ENCODE data around the gene PLP2. TPM values are rescaled to one million over a fixed set of nuclear protein-coding genes. Genes with fewer than 3 reads are reported as not detected.
"Not testable (repeated sequence)": the region's sequence is repeated elsewhere in the genome, so short reads cannot be mapped to it uniquely, and the experiment has no call there.

Gene PLP2
- polyA plus RNA-seq, 12 donors: 99.4 to 232 (median 162) TPM; not detected in 1

GRCh38 chrX:49160908-49161307, 10.8 kb upstream of the PLP2 start:
- DNase-seq: no peak

GRCh38 chrX:49161632-49162031, 10.1 kb upstream of the PLP2 start:
- no peak for DNase-seq

GRCh38 chrX:49162620-49163019, 9.1 kb upstream of the PLP2 start, which contains the start of gene MAGIX:
MAGIX (plus strand) TSS chrX:49162758; CDS start chrX:49162890, 132 bp downstream.
- DNase-seq: no peak

- peak; percentile 83 for DNase-seq
Measured at GRCh38 chrX:49163555-49164419, 7.9 kb upstream of the PLP2 start.

GRCh38 chrX:49164589-49165360, 6.9 kb upstream of the PLP2 start:
- DNase-seq: no peak

- DNase-seq: no peak
Measured at GRCh38 chrX:49165901-49166881, 5.5 kb upstream of the PLP2 start.

GRCh38 chrX:49166914-49167739, 4.6 kb upstream of the PLP2 start:
- DNase-seq: no peak

- DNase-seq: no peak
Measured at GRCh38 chrX:49167740-49168108, 4.0 kb upstream of the PLP2 start.

GRCh38 chrX:49172280-49172780, 632 bp downstream of the PLP2 start:
- no peak for DNase-seq

GRCh38 chrX:49173544-49173943, 1.8 kb downstream of the PLP2 start:
- DNase-seq: not testable (repeated sequence)

GRCh38 chrX:49174723-49175122, 3.0 kb downstream of the PLP2 start:
- DNase-seq: no peak

- DNase-seq: no peak
Measured at GRCh38 chrX:49175435-49176274, 4.0 kb downstream of the PLP2 start.

GRCh38 chrX:49176421-49177326, 5.0 kb downstream of the PLP2 start:
- DNase-seq: no peak

- no peak for DNase-seq
Measured at GRCh38 chrX:49177338-49177833, 5.7 kb downstream of the PLP2 start.

- no peak for DNase-seq
Measured at GRCh38 chrX:49177873-49178480, 6.3 kb downstream of the PLP2 start.

GRCh38 chrX:49178537-49178936, 6.8 kb downstream of the PLP2 start:
- no peak for DNase-seq

GRCh38 chrX:49179358-49179757, 7.7 kb downstream of the PLP2 start:
- DNase-seq: no peak
